HG03108 (cell line): ENCODE results near the gene MYL9.

Experiments used
- ATAC-seq: cut with Tn5 transposase; IDR thresholded peaks from one replicate; pipeline ENCODE4 v1.9.1; 2021; ENCODE audit warnings: moderate library complexity; ENCODE audit not compliant: unreplicated experiment

The MYL9 gene

DNA sequence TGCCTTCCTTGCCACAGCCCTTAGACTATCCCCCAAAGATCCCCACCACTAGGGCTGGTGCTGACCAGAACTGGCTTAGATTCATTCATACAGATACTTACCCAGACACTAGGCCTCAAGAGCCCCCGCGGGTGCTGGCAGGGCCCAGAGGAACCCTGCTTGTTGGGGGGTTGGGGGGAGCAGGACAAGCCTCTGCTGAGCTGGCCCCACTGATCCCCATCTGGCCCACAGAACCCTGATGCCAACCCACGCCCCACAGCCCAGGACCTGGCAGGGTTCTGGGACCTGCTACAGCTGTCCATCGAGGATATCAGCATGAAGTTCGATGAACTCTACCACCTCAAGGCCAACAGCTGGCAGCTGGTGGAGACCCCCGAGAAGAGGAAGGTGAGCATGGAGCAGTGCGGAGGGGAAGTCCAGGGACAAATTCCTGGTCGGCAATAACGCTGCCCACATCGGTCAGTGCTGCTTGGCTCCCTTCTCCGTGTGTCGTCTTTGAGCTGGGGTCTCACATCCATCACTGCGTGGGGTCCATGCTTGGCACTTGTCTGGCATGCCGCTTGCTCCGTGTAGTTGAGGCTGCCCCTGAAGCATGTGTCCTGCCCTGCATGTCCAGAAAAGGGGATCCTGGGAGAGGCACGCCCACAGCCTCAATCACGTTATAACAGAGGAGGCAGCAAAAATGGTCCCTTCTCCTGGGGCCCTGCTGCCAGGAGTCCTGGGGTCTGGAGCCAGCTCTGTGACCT, 15.5 kb upstream of the MYL9 start:
- ATAC-seq, result no peak

DNA sequence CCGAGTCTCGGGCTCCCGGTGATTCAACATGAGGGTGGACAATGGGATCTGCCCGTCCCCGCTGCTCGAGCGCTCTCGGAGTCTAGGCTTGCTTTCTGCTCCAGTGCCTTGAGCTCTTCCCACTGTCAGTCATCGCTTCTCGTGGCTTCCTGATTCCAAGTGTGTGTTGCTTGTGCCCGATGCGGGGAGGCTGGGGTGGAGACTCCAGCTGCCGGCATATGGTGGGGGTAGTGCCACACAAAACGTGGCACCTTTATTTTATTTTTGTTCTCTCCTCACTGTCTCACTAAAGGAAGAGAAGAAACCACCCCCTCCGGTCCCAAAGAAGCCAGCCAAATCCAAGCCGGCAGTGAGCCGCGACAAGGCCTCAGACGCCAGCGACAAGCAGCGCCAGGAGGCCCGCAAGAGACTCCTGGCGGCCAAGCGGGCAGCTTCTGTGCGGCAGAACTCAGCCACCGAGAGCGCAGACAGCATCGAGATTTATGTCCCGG, 14.8 kb upstream of the MYL9 start:
- ATAC-seq, result no peak

DNA sequence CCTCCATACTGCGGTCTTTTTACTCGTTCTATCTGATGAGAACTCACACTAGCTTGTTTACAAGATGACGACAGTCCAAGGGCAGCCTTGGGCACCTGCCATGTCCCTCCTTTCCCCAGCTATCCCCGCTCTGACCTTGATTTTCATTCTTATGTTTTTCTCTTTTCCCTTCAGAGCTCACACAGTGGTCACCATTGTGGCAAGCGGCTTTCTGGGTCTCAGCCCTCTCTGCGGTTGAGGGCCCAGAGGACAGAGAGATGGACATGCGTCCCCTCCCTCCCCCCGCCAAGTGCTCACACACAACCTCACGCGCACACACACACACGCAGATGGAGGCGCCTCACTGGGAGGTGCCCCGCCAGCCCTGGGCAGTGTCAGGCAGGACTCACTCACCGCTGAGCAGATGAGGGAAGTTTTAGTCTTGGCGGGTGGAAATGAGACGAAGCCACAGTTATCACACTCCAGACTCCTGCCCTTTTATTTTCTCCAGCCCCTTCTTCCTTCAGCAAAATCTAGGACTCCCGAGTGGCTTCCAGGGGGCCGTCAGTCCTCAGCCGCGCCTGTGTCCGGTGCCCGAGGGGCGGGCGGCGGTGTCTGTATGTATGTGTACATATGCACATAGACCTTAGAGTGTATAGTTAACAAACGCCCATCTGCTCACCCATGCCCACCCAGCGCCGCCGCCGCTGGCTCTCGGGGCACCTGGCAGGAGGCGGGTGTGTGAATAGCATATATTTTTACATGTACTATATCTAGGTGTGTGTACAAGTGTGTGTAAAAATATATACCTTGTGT, 13.8 kb upstream of the MYL9 start:
- ATAC-seq, result no peak

DNA sequence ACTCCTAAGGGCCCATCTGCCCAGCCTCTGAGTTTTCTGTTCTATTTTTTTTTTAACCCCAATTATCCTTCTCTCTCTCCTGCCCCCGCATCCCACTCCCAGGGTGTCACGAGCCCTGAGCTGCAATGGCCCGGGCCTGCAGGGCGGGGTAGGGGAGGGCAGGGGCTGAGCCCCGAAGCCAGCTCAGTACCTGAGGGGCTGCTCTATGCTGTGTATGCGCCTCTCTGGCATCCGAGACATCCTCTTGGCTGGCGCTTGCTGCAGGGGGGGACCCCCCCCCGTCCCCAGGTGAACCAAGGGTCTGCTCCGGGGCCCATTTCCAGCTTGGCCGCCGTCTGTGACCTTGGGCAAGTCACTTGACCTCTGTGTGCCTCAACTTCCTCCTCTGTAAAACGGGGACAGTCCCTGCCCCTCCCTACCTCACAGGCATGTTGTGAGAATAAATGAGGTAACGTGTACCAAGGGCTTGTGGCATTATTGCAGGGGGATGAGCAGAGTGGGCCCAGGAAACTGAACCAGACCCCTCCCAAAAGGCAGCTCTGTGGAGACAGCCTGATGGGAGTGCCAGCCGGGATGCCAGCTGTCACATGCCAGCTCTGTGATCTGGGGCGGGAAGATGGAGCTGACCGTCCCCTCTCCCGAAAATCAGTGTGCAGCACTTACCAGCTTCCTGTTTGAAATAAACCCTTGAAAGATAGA, 13.0 kb upstream of the MYL9 start:
- ATAC-seq, result no peak

DNA sequence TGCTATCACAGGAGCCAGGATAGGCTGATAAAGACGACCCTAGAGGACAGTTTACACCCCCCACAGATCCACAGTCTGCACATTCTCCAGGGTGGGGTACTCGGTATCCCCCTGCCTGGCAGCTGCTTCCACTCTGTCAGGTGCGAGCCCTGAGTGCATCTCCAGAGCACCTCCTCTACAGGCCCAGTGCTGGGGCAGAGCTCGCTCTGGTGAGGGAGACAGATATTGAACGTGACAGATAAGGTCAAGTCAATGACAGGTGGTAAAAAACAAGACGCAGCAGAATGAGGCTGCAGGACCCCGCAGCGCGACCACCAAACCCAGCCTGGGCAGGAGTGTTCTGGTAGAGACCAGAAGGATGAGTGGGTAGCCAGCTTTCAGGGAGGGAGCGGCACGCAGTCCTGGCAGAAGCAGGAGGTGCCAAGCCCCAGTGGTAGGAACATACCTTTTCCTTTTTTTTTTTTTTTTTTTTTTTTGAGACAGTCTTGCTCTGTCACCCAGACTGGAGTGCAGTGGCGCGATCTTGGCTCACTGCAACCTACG, 12.4 kb upstream of the MYL9 start:
- no peak for ATAC-seq

DNA sequence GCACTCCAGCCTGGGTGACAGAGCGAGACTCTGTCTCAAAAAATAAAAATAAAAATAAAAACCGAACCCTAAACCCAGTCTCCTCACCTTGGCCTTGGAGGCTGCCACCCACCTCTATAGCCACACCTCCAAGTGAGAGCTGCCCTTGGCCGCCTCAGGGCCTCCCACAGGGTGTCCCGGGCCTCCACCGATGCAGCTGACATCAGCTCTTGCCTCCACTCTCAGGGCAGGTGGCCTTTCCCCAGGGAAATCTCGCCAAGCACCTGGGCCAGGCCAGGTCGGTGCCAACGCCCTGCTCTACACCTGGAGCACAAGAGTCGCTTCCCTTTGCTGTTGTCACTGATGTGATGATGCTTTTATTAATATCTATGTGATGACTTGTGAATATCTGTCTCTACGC, 8.9 kb upstream of the MYL9 start:
- ATAC-seq, result no peak

DNA sequence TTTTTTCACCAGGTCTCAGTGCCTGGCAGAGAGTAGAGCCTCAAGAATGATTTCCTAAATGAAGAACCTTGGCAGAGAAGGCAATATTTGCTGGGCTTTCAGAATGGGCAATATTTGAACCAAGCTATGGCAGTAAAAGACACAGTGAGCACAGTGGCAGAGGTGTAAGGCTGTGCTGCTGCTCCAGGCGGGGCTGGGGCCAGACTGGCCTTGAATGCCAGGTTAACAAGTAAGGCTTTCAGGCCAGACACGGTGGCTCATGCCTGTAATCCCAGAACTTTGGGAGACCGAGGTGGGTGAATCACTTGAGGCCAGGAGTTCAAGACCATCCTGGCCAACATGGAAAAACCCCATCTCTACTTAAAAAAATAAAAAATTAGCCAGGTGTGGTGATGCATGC, 8.5 kb upstream of the MYL9 start:
- ATAC-seq, result no peak

DNA sequence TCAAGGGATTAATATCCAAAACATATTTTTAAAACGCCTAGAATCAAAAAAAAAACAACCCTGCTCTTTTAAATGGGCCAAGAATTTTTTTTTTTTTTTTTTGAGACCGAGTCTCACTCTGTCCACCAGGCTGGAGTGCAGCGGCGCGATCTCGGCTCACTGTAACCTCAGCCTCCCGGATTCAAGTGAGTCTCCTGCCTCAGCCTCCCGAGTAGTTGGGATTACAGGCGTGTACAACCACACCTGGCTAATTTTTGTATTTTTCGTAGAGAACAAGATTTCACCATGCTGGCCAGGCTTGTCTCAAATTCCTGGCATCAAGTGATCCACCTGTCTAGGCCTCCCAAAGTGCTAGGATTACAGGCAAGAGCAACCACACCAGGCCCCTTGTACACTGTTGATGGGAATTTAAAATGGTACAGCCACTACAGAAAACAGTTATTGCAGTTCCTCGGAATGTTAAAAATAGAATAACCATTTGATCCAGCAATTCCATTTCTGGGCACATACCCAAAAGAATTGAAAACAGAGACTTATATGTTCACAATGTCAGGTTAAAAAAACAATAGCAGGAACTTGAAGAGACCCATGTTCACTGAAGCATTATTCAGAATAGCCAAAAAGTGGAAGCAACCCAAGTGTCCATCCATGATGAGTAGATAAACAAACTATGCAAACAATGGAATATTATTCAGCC, 3.1 kb upstream of the MYL9 start:
- ATAC-seq, result no peak

DNA sequence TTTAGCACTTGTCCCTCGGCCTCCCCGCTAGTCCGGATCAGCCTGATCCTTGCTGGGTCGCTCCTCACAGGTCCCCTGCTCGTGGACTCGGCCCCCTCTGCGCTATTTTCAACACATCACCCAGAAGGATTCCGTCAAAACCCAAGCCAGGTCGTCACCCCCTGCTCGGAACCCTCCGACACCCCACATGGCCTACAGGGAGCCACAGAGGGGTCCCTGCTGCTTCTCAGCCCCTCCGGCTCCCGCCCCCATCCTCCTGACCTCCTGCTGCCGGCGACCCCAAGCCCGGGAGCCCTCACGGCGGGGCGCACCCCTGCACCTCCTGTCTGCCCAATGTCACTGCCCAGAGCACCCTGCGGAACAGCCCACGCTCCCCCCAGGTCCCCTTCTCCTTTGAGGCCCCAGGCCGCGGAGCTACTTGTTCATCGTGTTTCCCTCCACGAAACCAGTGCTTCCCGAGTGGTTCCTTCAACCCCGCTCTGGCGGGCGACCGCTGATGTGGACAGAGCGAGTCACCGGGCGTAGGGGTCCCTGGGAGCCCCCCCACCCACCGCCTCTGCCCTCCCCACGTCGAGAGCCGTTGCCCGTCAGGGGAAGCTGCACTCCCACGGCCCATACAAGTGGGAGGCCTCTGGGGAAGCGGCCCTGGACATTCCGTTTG, 638 bp upstream of the MYL9 start:
- no peak for ATAC-seq

DNA sequence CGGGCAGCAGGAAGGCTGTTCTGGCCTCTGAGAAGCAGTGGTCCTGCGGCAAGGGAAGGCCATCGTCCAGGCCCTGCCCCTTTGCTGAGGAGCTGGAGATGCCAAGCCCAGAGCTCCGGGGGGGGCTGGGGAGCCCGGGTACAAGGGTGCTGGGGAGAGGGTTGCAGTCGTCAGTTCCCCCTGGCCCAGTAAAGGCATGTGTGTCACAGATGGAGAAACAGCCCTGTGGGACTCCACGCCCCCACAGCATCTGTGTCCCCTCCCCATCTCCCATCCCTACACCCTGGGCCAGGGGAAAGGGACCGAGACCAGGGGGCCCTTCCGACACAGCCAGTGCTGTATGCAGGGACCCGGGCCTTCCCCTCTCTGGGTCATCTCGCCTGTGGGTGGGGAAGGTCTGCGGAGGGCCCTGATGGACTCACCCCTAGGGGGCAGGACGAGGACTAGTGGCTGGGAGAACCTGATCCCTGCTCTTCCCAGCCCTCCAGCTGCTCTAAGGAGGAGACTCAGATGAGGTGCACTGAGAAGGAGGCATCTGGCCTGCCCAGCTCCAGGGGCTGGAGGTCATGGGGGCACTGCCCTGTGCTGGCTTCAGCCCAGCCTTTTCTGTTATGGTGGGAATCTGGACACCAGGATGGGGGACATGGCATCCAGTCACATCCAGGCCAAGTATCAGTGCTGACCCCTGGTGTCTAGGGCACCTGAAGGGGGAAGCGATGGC, 609 bp downstream of the MYL9 start:
- ATAC-seq, result no peak

DNA sequence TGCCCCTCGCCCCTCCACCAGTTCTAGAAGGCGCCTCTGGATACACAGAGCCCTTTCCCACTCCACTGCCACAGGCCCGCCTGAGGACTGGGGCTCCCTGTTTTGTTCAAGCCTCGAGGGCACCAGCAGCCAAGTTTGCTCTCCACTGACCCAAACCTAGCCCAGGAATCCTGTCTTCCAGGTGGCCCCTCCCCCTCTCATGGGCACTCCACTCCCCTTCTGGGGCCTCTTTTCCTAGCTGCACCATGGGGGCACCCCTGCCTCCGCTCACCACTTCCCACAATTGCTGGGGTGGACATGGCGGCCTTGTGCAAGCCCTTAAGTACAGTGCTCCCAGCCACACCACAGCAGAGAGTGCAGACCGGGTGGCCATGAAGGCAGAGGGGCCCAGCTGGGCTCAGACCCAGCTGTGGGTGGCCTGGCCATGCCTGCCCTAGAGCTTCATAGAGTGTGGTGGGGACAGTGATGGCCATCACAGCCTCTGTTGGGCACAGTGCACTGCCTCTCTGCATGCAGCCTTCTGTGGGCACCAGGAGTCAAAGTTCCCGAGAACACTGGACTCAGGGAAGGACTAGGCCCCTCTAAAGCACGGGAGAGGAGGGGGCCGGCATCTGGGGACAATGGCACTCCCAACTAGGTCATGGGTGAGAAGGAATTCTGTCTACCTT, 1.3 kb downstream of the MYL9 start:
- ATAC-seq, result no peak

DNA sequence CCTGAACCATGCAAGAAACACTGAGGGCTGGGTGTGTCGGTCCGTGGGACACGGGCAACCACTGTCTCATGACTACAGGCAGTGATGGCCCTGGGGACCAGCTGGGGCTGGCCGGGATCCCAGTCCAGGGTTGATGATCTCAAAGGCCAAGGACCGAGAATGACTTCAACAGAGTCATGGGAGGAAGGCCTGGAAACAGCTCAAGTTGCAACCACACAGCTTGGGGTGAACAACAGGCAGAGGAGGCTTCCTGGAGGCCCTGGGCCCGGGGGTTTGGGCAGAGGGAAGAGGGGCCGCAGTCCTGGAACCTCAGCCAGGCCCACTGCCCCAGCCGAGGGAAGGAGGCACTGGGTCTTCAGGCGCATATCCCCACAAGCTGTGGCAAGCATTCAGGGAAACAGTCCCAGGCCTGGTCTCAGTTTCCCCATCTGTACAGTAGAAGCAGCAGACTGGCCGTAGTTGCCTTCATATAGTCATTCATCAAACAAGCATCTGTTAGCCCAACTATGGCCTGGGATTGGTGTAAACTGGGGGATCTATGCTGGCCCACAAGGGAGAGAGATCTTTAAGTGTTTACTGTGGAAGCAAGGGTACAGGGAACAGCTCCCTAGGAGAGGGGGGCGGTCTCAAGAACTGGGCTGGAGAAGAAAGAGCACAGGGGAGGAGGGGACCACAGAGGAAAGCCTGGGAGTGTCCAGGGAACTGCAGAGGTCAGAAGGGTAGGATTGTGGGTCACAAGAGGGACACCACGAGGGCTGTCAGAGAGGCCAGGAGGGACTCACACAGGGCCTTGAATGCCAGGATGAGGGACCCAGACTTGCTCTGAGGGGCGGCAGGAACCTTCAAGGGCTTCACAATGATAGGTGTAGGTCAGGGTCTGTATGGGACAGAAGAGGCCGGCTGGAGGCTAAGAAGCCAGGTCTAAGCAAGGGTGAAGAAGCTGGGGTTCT, 2.1 kb downstream of the MYL9 start:
- no peak for ATAC-seq

DNA sequence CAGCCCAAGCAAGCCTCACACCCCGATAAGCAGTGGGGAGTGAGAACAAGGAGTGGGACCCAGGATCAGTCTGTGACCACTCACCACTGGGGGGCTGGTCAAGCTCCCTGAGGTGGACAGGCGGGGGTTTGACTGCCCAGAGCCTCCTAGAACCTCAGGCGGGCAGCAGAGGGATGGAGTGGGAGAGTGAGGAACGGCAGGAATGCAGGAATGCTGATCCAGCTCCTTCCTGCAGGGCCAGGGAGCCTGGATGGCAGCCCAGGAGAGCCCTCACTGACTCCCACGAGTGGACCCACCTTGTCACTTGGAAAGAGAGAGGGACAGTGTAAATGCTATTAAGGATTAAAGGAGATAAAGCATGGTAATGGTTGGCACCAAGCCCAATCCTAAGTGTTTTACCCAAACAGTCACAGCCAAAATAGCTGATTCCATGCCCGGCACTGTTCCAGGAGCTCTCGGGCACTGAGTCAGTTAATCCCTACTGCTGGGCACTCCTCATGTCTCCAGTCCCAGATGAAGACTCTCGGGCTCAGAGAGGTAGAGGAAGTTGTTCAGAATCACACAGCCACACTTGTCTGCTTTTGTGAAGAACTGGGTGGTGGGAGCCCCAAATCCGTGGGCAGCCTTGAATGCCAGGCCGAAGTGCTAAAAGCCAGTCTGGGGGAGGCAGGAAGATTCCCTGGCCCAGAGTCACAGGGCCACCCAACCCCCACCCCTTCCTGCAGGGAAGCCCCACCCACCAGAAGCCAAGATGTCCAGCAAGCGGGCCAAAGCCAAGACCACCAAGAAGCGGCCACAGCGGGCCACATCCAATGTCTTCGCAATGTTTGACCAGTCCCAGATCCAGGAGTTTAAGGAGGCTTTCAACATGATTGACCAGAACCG, 3.1 kb downstream of the MYL9 start:
- no peak for ATAC-seq

DNA sequence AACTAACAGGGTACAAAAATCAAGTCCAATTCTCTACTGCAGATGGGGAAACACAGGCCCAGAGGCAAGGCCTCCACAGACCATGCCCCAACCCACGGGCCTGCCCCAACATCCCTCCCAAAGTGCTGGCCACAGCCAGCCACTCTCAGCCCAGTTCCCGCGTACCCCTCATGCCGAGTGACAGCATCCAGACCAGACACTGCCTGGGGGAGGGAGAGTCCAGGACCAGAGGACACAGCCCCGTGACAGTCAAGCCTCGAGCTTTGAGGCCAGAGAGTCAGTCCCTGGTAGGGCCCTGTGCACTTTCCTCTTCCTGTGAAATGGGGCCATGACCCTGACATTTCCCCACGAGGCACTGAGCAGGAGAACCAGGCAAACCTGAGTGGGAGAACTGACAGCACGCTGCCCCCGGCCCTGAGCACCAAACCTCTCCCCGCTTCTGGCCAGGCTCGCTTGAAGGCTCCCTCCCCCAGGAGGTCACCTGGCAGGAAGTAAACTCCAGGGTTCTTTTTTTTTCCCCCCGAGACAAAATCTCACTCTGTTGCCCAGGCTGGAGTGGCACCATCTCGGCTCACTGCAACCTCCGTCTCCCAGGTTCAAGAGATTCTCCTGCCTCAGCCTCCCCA, 4.9 kb downstream of the MYL9 start:
- ATAC-seq, result no peak

DNA sequence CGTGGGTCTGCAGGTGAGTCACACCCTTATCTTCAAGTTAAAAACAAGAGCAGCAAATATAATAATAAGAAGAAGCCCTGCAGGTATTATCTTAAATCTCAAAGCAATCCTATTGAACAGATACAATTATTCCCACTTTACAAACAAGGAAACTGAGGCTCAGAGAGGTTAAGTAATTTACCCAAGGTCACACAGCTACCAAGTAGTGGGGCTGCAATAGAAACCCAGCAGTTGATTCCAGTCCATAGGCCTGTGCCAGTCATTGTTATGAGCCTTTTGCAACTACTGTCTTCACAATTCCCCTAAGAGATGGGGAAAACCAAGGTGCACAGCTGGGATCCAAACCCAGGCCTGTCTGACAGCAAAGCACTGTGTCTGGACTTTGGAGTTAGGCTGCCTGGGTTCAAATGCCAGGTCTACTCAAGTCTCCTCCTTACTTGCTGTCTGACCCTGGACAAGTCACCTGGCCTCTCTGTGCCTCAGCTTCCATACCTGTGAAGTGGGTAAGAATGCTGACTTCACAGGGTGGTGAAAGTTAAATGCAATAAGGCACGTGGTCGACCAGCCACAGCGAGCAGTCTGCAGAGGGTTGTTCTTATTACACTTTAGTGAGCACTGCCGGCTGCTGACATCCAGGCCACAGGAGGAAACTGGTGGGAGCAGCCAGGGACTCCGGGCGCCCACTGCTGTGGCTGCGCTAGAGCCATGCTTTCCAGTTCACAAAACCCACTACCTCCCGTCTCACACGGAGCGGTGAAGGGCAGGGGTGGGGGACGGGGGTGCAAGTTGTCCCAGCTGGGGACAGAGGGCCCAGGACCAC, 6.1 kb downstream of the MYL9 start:
- ATAC-seq, result no peak

DNA sequence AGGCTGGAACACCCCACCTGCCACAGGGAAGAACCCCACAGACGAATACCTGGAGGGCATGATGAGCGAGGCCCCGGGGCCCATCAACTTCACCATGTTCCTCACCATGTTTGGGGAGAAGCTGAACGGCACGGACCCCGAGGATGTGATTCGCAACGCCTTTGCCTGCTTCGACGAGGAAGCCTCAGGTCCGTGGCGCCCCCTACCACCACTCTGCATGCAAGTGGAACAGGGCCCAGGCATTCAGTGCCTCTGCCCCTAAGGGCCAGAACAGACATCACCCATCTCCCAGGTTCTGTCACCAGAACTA, 6.6 kb downstream of the MYL9 start:
- no peak for ATAC-seq
